GM12878 (cell line): Measurements from ENCODE around the gene ABCA7. TPM values are rescaled to one million over a fixed set of nuclear protein-coding genes. Genes with fewer than 3 reads are reported as not detected.

Source experiments
- ATAC-seq: fragments of 200-7000 bp; cut with Tn5 transposase; 3 replicates; pipeline ENCODE4 v1.9.1; 2020; ENCODE audit warnings: mild to moderate bottlenecking, moderate library complexity
- BruUV-seq: library from RNA; stranded (reverse); fragments of 400-500 nt; replicated peaks from 2 replicates; lab custom pipeline; 2021; lab: Mats Ljungman, UMichigan
- CTCF ChIA-PET: fragments of 300-600 bp; sonication (Branson Sonifier 250); formaldehyde crosslinking; extraction: SDS; loops from one replicate; lab custom pipeline; 2021; ENCODE audit warnings: inconsistent platforms; lab: Yijun Ruan, JAX
- POLR2A ChIA-PET: fragments of 350-600 bp; formaldehyde crosslinking; extraction: SDS; loops from one replicate; lab custom pipeline; 2021; ENCODE audit warnings: inconsistent platforms; lab: Charles Lee
- RAD21 ChIA-PET: fragments of 300-600 bp; sonication (Branson Sonifier 250); formaldehyde crosslinking; loops from one replicate; lab custom pipeline; 2023; ENCODE audit warnings: antibody characterized with exemption; ENCODE audit not compliant: unreplicated experiment; lab: Charles Lee
- SMC1A ChIA-PET: fragments of 300-600 bp; sonication (Branson Sonifier 250); formaldehyde crosslinking; loops from one replicate; lab custom pipeline; 2023; ENCODE audit not compliant: unreplicated experiment, uncharacterized antibody; lab: Charles Lee
- DNase-seq: peaks from one replicate; pipeline ENCODE4 v3.0.0-alpha.2; 2011; ENCODE audit warnings: low read depth, low spot score
- FAIRE-seq: peaks from 3 replicates; lab custom pipeline; 2011; peaks lifted over from hg19 to GRCh38; lab: Jason Lieb, UNC
- H2AFZ ChIP-seq: 2 replicates; pipeline ENCODE4 v1.6.0; 2011; ENCODE audit warnings: low read depth, low read length, control low read depth; ENCODE audit not compliant: control insufficient read depth
- H3K27ac ChIP-seq: 2 replicates; pipeline ENCODE4 v1.5.1; 2011; ENCODE audit warnings: control low read depth; ENCODE audit not compliant: control insufficient read depth, insufficient read depth
- H3K27me3 ChIP-seq, 2 experiments: replicated peaks in 1 of 2; 2 replicates each; pipeline versions ENCODE4 v1.6.0 to v1.6.1; 2011; ENCODE audit warnings: low read length in 1 of 2; ENCODE audit not compliant: control insufficient read depth in 2 of 2, insufficient read depth in 2 of 2
- H3K36me3 ChIP-seq, 2 experiments: 2 replicates each; pipeline ENCODE4 v1.5.1; 2011; ENCODE audit warnings: low read length in 1 of 2; ENCODE audit not compliant: control insufficient read depth in 2 of 2, insufficient read depth in 2 of 2
- H3K4me1 ChIP-seq: 2 replicates; pipeline ENCODE4 v1.6.1; 2011; ENCODE audit warnings: mild to moderate bottlenecking, low read length, moderate library complexity, mixed read lengths; ENCODE audit not compliant: control insufficient read depth, insufficient read depth
- H3K4me2 ChIP-seq: 2 replicates; pipeline ENCODE4 v1.6.0; 2011; ENCODE audit warnings: control low read depth; ENCODE audit not compliant: control insufficient read depth, insufficient read depth
- H3K4me3 ChIP-seq: fragments of 200-600 bp; sonication (generic); 2 replicates; pipeline ENCODE4 v1.5.1; 2016
- H3K79me2 ChIP-seq: 2 replicates; pipeline ENCODE4 v1.6.0; 2011; ENCODE audit warnings: low read length; ENCODE audit not compliant: control insufficient read depth, insufficient read depth
- H3K9ac ChIP-seq: 2 replicates; pipeline ENCODE4 v1.8.0; 2011; ENCODE audit warnings: low read length, control low read depth, mixed read lengths; ENCODE audit not compliant: control insufficient read depth, insufficient read depth
- H3K9me3 ChIP-seq: replicated peaks from 3 replicates; pipeline ENCODE4 v1.5.1; 2011; ENCODE audit warnings: mild to moderate bottlenecking, low read length; ENCODE audit not compliant: control insufficient read depth, insufficient read depth
- H4K20me1 ChIP-seq: 2 replicates; pipeline ENCODE4 v1.6.0; 2011; ENCODE audit not compliant: control insufficient read depth, insufficient read depth
- NFYB ChIP-seq: IDR thresholded peaks from 2 replicates; pipeline ENCODE4 v1.6.1; 2011; ENCODE audit warnings: low read depth, mild to moderate bottlenecking, low read length, improper control_type of control experiment, moderate library complexity; ENCODE audit not compliant: insufficient read depth
- NR2F1 ChIP-seq: fragments of 450-650 bp; conservative IDR thresholded peaks from 2 replicates; pipeline ENCODE4 v1.6.1; 2017; ENCODE audit warnings: mild to moderate bottlenecking
- WGBS: methylation state at CpG from one replicate; pipeline ENCODE4 v1.1.6; 2016; ENCODE audit warnings: low lambda C conversion rate; ENCODE audit not compliant: insufficient replicate concordance, insufficient coverage; ENCODE audit errors: missing lambda C conversion rate; 5-methylcytosine and 5-hydroxymethylcytosine counted together
- in situ Hi-C: fragments of 300-500 bp; cut with MboI; formaldehyde crosslinking; loops from 9 replicates; pipeline ENCODE4 v1.14.3; 2018; ENCODE audit warnings: mixed read lengths
- intact Hi-C: fragments of 100-400 bp; cut with micrococcal nuclease; formaldehyde crosslinking; loops from one replicate; pipeline ENCODE4 v1.14.2; 2022; ENCODE audit not compliant: unreplicated experiment
- polyA plus RNA-seq, 11 experiments: library from polyadenylated mRNA; depleted of rRNA in 4 of 11; unstranded in 6 of 11; stranded (reverse) in 5 of 11; fragments of >200 nt; fragmentation: Nextera tagmentation in 4 of 11; fragmentation: Illumina TruSeq in 1 of 11; extraction: Ambion mirVana in 4 of 11; extraction: Trizol in 1 of 11; gene quantifications; 1 replicate in 1 of 11; 2 replicates in 10 of 11; pipeline versions ENCODE4 v1.2.1 to v1.2.3, GENCODE V29; 2011 to 2016; ENCODE audit warnings: inconsistent platforms in 2 of 11, missing spikeins in 2 of 11, low read depth in 1 of 11
- total RNA-seq, 4 experiments: library from RNA; depleted of rRNA in 3 of 4; stranded (reverse); fragments of >200 nt in 3 of 4; fragmentation: Illumina TruSeq in 1 of 4; extraction: Trizol in 1 of 4; gene quantifications; 2 replicates each; pipeline versions ENCODE4 v1.2.1 to v1.2.3, GENCODE V29; 2013 to 2021
- TF ChIP-seq, protein P1 (sequence below): fragments of 150-350 bp; IDR thresholded peaks from 2 replicates; pipeline ENCODE4 v1.6.1; 2016; ENCODE audit warnings: low read depth, low read length
- TF ChIP-seq, protein P2 (sequence below): fragments of 450-650 bp; IDR thresholded peaks from 2 replicates; pipeline ENCODE4 v1.6.1; 2017; ENCODE audit warnings: borderline replicate concordance
- TF ChIP-seq, protein P3 (sequence below): fragments of 450-650 bp; IDR thresholded peaks from 2 replicates; pipeline ENCODE4 v1.6.1; 2017; ENCODE audit warnings: antibody characterized with exemption, mild to moderate bottlenecking, moderate library complexity
- TF ChIP-seq, protein P4 (sequence below): fragments of 450-650 bp; IDR thresholded peaks from 2 replicates; pipeline ENCODE4 v1.6.1; 2018; ENCODE audit warnings: mild to moderate bottlenecking, low read depth, moderate library complexity; ENCODE audit not compliant: partially characterized antibody
- TF ChIP-seq, protein P5 (sequence below): fragments of 450-650 bp; IDR thresholded peaks from 2 replicates; pipeline ENCODE4 v1.6.1; 2016; ENCODE audit warnings: mild to moderate bottlenecking, moderate library complexity, borderline replicate concordance

ABCA7 gene
- total and polyA plus RNA-seq, 10 of the 15 experiments (the other 5 are each of a cell fraction or from before 2014, with no cell fraction given), result 1.0 to 49.5 (median 14.8) TPM

DNA sequence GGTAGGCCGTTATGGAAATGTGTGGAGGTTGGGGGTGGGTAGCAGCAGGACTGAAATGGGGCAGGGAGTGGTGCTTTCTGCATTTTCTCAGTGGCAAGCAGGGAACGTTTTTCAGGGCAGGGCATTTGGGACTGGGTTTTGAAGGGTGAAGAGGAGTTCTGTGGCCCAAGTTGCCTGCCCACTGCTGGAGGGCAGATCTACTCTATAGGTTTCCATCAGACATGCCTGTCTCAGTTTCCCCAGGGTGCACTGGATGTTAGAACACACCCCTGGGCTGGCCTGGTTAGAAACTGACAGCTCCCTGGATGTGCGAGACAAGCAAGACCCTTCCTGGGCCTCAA is 40.6 kb upstream of the ABCA7 start:
- ChIA-PET POLR2A (interaction anchor here (0.6 to 1.1 kb wide), 3 partner anchors 20 to 77 kb away, joined by 3 to 4 read pairs (median 3); no protein-coding TSS in a partner anchor), SMC1A (no interaction called here), CTCF (interaction anchor here (0.7 to 2.6 kb wide), 4 partner anchors 15 to 141 kb away, joined by 3 to 11 read pairs (median 4); partner anchors contain the start of gene WDR18), RAD21 (interaction anchor here (0.9 to 1.2 kb wide), 2 partner anchors 17 to 245 kb away, joined by 3 read pairs; no protein-coding TSS in a partner anchor)
- FAIRE-seq (no peak), ATAC-seq (no peak), DNase-seq (no peak)
- Histone ChIP-seq H4K20me1 (no peaks in the 10 kb centered on the region), H3K4me1 (no peaks in the 10 kb centered on the region; the same call in 1 of the 2 replicates), H2AFZ (no peak overlapping the region), H3K4me3 (no peak overlapping the region), H3K79me2 (no peaks in the 10 kb centered on the region), H3K4me2 (no peak overlapping the region), H3K36me3 (no peaks in the 10 kb centered on the region; a peak in 1 of 4 replicates), H3K27ac (no peak overlapping the region), H3K9ac (no peak overlapping the region), H3K9me3 (no peaks in the 10 kb centered on the region), H3K27me3 (peaks cover 3 to 5% of the 10 kb centered on the region in 2 experiments; a peak in 3 of 4 replicates)
- 33% methylated on average over 3 of the region's 3 CpGs for WGBS
- BruUV-seq, result no TSS peak
- intact Hi-C loops (loop anchor here (5.0 kb wide), 1 partner anchor 137 kb away; no protein-coding TSS in a partner anchor), in situ Hi-C loops (no loop called here)
- TF ChIP-seq, protein P1, sequence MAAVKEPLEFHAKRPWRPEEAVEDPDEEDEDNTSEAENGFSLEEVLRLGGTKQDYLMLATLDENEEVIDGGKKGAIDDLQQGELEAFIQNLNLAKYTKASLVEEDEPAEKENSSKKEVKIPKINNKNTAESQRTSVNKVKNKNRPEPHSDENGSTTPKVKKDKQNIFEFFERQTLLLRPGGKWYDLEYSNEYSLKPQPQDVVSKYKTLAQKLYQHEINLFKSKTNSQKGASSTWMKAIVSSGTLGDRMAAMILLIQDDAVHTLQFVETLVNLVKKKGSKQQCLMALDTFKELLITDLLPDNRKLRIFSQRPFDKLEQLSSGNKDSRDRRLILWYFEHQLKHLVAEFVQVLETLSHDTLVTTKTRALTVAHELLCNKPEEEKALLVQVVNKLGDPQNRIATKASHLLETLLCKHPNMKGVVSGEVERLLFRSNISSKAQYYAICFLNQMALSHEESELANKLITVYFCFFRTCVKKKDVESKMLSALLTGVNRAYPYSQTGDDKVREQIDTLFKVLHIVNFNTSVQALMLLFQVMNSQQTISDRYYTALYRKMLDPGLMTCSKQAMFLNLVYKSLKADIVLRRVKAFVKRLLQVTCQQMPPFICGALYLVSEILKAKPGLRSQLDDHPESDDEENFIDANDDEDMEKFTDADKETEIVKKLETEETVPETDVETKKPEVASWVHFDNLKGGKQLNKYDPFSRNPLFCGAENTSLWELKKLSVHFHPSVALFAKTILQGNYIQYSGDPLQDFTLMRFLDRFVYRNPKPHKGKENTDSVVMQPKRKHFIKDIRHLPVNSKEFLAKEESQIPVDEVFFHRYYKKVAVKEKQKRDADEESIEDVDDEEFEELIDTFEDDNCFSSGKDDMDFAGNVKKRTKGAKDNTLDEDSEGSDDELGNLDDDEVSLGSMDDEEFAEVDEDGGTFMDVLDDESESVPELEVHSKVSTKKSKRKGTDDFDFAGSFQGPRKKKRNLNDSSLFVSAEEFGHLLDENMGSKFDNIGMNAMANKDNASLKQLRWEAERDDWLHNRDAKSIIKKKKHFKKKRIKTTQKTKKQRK, result no peak
- TF ChIP-seq, protein P2, sequence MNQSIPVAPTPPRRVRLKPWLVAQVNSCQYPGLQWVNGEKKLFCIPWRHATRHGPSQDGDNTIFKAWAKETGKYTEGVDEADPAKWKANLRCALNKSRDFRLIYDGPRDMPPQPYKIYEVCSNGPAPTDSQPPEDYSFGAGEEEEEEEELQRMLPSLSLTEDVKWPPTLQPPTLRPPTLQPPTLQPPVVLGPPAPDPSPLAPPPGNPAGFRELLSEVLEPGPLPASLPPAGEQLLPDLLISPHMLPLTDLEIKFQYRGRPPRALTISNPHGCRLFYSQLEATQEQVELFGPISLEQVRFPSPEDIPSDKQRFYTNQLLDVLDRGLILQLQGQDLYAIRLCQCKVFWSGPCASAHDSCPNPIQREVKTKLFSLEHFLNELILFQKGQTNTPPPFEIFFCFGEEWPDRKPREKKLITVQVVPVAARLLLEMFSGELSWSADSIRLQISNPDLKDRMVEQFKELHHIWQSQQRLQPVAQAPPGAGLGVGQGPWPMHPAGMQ, result no peak
- TF ChIP-seq NFYB (no peak), NR2F1 (no peak)
- TF ChIP-seq, protein P3, sequence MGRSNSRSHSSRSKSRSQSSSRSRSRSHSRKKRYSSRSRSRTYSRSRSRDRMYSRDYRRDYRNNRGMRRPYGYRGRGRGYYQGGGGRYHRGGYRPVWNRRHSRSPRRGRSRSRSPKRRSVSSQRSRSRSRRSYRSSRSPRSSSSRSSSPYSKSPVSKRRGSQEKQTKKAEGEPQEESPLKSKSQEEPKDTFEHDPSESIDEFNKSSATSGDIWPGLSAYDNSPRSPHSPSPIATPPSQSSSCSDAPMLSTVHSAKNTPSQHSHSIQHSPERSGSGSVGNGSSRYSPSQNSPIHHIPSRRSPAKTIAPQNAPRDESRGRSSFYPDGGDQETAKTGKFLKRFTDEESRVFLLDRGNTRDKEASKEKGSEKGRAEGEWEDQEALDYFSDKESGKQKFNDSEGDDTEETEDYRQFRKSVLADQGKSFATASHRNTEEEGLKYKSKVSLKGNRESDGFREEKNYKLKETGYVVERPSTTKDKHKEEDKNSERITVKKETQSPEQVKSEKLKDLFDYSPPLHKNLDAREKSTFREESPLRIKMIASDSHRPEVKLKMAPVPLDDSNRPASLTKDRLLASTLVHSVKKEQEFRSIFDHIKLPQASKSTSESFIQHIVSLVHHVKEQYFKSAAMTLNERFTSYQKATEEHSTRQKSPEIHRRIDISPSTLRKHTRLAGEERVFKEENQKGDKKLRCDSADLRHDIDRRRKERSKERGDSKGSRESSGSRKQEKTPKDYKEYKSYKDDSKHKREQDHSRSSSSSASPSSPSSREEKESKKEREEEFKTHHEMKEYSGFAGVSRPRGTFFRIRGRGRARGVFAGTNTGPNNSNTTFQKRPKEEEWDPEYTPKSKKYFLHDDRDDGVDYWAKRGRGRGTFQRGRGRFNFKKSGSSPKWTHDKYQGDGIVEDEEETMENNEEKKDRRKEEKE, result no peak
- TF ChIP-seq, protein P4, sequence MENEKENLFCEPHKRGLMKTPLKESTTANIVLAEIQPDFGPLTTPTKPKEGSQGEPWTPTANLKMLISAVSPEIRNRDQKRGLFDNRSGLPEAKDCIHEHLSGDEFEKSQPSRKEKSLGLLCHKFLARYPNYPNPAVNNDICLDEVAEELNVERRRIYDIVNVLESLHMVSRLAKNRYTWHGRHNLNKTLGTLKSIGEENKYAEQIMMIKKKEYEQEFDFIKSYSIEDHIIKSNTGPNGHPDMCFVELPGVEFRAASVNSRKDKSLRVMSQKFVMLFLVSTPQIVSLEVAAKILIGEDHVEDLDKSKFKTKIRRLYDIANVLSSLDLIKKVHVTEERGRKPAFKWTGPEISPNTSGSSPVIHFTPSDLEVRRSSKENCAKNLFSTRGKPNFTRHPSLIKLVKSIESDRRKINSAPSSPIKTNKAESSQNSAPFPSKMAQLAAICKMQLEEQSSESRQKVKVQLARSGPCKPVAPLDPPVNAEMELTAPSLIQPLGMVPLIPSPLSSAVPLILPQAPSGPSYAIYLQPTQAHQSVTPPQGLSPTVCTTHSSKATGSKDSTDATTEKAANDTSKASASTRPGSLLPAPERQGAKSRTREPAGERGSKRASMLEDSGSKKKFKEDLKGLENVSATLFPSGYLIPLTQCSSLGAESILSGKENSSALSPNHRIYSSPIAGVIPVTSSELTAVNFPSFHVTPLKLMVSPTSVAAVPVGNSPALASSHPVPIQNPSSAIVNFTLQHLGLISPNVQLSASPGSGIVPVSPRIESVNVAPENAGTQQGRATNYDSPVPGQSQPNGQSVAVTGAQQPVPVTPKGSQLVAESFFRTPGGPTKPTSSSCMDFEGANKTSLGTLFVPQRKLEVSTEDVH, result no peak
- TF ChIP-seq, protein P5, sequence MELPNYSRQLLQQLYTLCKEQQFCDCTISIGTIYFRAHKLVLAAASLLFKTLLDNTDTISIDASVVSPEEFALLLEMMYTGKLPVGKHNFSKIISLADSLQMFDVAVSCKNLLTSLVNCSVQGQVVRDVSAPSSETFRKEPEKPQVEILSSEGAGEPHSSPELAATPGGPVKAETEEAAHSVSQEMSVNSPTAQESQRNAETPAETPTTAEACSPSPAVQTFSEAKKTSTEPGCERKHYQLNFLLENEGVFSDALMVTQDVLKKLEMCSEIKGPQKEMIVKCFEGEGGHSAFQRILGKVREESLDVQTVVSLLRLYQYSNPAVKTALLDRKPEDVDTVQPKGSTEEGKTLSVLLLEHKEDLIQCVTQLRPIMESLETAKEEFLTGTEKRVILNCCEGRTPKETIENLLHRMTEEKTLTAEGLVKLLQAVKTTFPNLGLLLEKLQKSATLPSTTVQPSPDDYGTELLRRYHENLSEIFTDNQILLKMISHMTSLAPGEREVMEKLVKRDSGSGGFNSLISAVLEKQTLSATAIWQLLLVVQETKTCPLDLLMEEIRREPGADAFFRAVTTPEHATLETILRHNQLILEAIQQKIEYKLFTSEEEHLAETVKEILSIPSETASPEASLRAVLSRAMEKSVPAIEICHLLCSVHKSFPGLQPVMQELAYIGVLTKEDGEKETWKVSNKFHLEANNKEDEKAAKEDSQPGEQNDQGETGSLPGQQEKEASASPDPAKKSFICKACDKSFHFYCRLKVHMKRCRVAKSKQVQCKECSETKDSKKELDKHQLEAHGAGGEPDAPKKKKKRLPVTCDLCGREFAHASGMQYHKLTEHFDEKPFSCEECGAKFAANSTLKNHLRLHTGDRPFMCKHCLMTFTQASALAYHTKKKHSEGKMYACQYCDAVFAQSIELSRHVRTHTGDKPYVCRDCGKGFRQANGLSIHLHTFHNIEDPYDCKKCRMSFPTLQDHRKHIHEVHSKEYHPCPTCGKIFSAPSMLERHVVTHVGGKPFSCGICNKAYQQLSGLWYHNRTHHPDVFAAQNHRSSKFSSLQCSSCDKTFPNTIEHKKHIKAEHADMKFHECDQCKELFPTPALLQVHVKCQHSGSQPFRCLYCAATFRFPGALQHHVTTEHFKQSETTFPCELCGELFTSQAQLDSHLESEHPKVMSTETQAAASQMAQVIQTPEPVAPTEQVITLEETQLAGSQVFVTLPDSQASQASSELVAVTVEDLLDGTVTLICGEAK, result no peak
